Measurements from ENCODE around the gene TMEM178B. TPM values are rescaled to one million over a fixed set of nuclear protein-coding genes. Genes with fewer than 3 reads are reported as not detected.

TMEM178B gene
- polyA plus RNA-seq, 1 donor from 2014 or later, result 40.7 TPM

DNA sequence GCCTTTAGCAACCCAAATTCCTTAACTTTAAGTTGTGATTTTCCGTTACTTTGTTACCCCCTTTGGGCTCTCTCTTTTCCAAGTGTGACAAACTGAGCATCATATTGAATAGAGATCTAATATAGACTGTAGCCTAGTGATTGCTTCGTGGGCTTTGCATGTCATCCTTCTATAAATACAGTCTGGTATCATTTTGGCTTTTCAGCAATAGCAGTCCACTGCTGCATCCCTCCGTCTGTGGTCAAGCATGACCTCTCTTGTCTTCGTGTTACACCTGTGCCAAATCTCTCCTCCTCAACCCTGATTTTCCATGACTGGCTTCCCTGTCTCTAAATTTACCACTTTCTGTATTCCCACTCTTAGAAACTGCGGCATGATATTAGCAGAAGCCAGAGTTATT, 423.5 kb downstream of the TMEM178B start:
- no peak overlapping the region for H2AFZ ChIP-seq (ENCODE audit: low read depth, low read length)
- no peaks in the 10 kb centered on the region for H3K79me2 ChIP-seq (replicated peaks; ENCODE audit: insufficient read depth, low read length)
- H4K20me1 ChIP-seq (ENCODE audit: insufficient read depth), result no peaks in the 10 kb centered on the region
- H3K27me3 ChIP-seq (ENCODE audit: insufficient read depth, low read depth, low read length), result no peaks in the 10 kb centered on the region
- H3K4me3 ChIP-seq (ENCODE audit: low read length), result no peak overlapping the region
- no peaks in the 10 kb centered on the region for H3K36me3 ChIP-seq (ENCODE audit: insufficient read depth, low read length)
- H3K9ac ChIP-seq (ENCODE audit: low read length), result no peak overlapping the region
- no peaks in the 10 kb centered on the region for H3K9me3 ChIP-seq (ENCODE audit: low read length)
- no peak overlapping the region for H3K27ac ChIP-seq (ENCODE audit: low read length)
- no peaks in the 10 kb centered on the region for H3K9me2 ChIP-seq (ENCODE audit: insufficient read depth, low read length)
- no peaks in the 10 kb centered on the region for H3F3A ChIP-seq (ENCODE audit: insufficient read depth, low read length, poor library complexity, severe bottlenecking)
- TF ChIP-seq, protein P1, sequence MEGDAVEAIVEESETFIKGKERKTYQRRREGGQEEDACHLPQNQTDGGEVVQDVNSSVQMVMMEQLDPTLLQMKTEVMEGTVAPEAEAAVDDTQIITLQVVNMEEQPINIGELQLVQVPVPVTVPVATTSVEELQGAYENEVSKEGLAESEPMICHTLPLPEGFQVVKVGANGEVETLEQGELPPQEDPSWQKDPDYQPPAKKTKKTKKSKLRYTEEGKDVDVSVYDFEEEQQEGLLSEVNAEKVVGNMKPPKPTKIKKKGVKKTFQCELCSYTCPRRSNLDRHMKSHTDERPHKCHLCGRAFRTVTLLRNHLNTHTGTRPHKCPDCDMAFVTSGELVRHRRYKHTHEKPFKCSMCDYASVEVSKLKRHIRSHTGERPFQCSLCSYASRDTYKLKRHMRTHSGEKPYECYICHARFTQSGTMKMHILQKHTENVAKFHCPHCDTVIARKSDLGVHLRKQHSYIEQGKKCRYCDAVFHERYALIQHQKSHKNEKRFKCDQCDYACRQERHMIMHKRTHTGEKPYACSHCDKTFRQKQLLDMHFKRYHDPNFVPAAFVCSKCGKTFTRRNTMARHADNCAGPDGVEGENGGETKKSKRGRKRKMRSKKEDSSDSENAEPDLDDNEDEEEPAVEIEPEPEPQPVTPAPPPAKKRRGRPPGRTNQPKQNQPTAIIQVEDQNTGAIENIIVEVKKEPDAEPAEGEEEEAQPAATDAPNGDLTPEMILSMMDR (IDR thresholded peaks at IDR 0.05; ENCODE audit: poor library complexity, severe bottlenecking), result no peak
- no peak for TF ChIP-seq MXI1 (conservative IDR thresholded peaks at IDR 0.05; ENCODE audit: poor library complexity, severe bottlenecking)
- TF ChIP-seq TAF1 (IDR thresholded peaks at IDR 0.05; ENCODE audit: low read depth), result no peak
- TF ChIP-seq, protein P2, sequence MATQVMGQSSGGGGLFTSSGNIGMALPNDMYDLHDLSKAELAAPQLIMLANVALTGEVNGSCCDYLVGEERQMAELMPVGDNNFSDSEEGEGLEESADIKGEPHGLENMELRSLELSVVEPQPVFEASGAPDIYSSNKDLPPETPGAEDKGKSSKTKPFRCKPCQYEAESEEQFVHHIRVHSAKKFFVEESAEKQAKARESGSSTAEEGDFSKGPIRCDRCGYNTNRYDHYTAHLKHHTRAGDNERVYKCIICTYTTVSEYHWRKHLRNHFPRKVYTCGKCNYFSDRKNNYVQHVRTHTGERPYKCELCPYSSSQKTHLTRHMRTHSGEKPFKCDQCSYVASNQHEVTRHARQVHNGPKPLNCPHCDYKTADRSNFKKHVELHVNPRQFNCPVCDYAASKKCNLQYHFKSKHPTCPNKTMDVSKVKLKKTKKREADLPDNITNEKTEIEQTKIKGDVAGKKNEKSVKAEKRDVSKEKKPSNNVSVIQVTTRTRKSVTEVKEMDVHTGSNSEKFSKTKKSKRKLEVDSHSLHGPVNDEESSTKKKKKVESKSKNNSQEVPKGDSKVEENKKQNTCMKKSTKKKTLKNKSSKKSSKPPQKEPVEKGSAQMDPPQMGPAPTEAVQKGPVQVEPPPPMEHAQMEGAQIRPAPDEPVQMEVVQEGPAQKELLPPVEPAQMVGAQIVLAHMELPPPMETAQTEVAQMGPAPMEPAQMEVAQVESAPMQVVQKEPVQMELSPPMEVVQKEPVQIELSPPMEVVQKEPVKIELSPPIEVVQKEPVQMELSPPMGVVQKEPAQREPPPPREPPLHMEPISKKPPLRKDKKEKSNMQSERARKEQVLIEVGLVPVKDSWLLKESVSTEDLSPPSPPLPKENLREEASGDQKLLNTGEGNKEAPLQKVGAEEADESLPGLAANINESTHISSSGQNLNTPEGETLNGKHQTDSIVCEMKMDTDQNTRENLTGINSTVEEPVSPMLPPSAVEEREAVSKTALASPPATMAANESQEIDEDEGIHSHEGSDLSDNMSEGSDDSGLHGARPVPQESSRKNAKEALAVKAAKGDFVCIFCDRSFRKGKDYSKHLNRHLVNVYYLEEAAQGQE (IDR thresholded peaks at IDR 0.05; ENCODE audit: borderline replicate concordance), result no peak
- no peak for TF ChIP-seq POLR2AphosphoS5 (IDR thresholded peaks at IDR 0.05)
- no peak for TF ChIP-seq RAD21 (conservative IDR thresholded peaks at IDR 0.05)
- no peak for TF ChIP-seq EP300 (conservative IDR thresholded peaks at IDR 0.05; ENCODE audit: poor library complexity, severe bottlenecking)
- no peak for TF ChIP-seq SMC3 (conservative IDR thresholded peaks at IDR 0.05; ENCODE audit: poor library complexity)
- H3K4me2 ChIP-seq (ENCODE audit: low read length), result no peak overlapping the region

DNA sequence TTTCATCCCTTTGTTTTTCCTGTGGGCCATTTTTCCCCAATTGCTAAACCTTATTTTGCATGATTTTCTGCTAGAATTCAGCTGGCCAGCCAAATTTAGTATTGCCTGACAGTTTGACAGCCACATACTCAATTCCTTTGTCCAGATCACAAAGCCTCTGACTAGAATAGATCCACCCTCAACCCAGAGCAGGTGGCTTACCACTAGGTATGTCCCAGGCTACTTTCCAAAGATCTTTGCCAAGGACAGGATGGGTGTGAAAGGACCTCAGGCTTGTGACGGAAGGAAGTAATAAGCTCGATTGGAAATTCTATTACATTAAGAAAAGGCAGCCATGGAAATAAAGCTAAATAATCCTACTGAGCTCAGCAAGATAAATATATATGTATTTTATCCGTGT, 426.7 kb downstream of the TMEM178B start:
- H3F3A ChIP-seq (ENCODE audit: insufficient read depth, low read length, poor library complexity, severe bottlenecking), result no peaks in the 10 kb centered on the region
- H3K79me2 ChIP-seq (replicated peaks; ENCODE audit: insufficient read depth, low read length), result no peaks in the 10 kb centered on the region
- H3K27ac ChIP-seq (ENCODE audit: low read length), result no peak overlapping the region
- H3K4me2 ChIP-seq (ENCODE audit: low read length), result no peak overlapping the region
- no peaks in the 10 kb centered on the region for H3K9me3 ChIP-seq (ENCODE audit: low read length)
- H4K20me1 ChIP-seq (ENCODE audit: insufficient read depth), result no peaks in the 10 kb centered on the region
- no peak overlapping the region for H2AFZ ChIP-seq (ENCODE audit: low read depth, low read length)
- H3K4me3 ChIP-seq (ENCODE audit: low read length), result no peak overlapping the region
- TF ChIP-seq EP300 (conservative IDR thresholded peaks at IDR 0.05; ENCODE audit: poor library complexity, severe bottlenecking) (no peak), TAF1 (IDR thresholded peaks at IDR 0.05; ENCODE audit: low read depth) (no peak), EZH2 (IDR thresholded peaks at IDR 0.05; ENCODE audit: borderline replicate concordance, insufficient read depth, low read length, poor library complexity, severe bottlenecking) (no peak), RAD21 (conservative IDR thresholded peaks at IDR 0.05) (no peak), MXI1 (conservative IDR thresholded peaks at IDR 0.05; ENCODE audit: poor library complexity, severe bottlenecking) (no peak), POLR2AphosphoS5 (IDR thresholded peaks at IDR 0.05) (no peak), SMC3 (conservative IDR thresholded peaks at IDR 0.05; ENCODE audit: poor library complexity) (no peak)
- TF ChIP-seq, protein P2 (IDR thresholded peaks at IDR 0.05; ENCODE audit: borderline replicate concordance), result no peak
- TF ChIP-seq, protein P1 (IDR thresholded peaks at IDR 0.05; ENCODE audit: poor library complexity, severe bottlenecking), result no peak
- H3K36me3 ChIP-seq (ENCODE audit: insufficient read depth, low read length), result no peaks in the 10 kb centered on the region
- H3K9ac ChIP-seq (ENCODE audit: low read length), result no peak overlapping the region
- no peaks in the 10 kb centered on the region for H3K27me3 ChIP-seq (ENCODE audit: insufficient read depth, low read depth, low read length)
- no peaks in the 10 kb centered on the region for H3K9me2 ChIP-seq (ENCODE audit: insufficient read depth, low read length)

Data from neural cell (in vitro differentiated cells).